Ishikawa (cell line): ENCODE results near the gene HMGXB4.

Experiments used
- CEBPB ChIP-seq: IDR thresholded peaks from 2 replicates; pipeline ENCODE4 v1.6.1; 2012
- CREB1 ChIP-seq: IDR thresholded peaks from 2 replicates; pipeline ENCODE4 v1.6.1; 2012; ENCODE audit warnings: low read depth
- EGR1 ChIP-seq: IDR thresholded peaks from 2 replicates; pipeline ENCODE4 v1.6.1; 2012
- EP300 ChIP-seq: IDR thresholded peaks from 2 replicates; pipeline ENCODE4 v1.6.1; 2012; ENCODE audit warnings: borderline replicate concordance
- FOXM1 ChIP-seq: IDR thresholded peaks from 2 replicates; pipeline ENCODE4 v1.6.1; 2012; ENCODE audit warnings: low read depth, borderline replicate concordance
- MAX ChIP-seq: IDR thresholded peaks from 2 replicates; pipeline ENCODE4 v1.6.1; 2012
- NFIC ChIP-seq: IDR thresholded peaks from 2 replicates; pipeline ENCODE4 v1.6.1; 2012
- RAD21 ChIP-seq: IDR thresholded peaks from 2 replicates; pipeline ENCODE4 v1.6.1; 2012; ENCODE audit warnings: low read depth
- REST ChIP-seq: IDR thresholded peaks from 2 replicates; pipeline ENCODE4 v1.6.1; 2012; ENCODE audit warnings: low read depth, mild to moderate bottlenecking
- TAF1 ChIP-seq: IDR thresholded peaks from 2 replicates; pipeline ENCODE4 v1.6.1; 2012; ENCODE audit warnings: low read depth, mild to moderate bottlenecking
- TCF12 ChIP-seq: IDR thresholded peaks from 2 replicates; pipeline ENCODE4 v1.6.1; 2012; ENCODE audit warnings: low read depth
- TEAD4 ChIP-seq: IDR thresholded peaks from 2 replicates; pipeline ENCODE4 v1.6.1; 2012
- USF1 ChIP-seq: IDR thresholded peaks from 2 replicates; pipeline ENCODE4 v1.6.1; 2012
- YY1 ChIP-seq: IDR thresholded peaks from 2 replicates; pipeline ENCODE4 v1.6.1; 2012; ENCODE audit warnings: low read depth
- ZBTB7A ChIP-seq: IDR thresholded peaks from 2 replicates; pipeline ENCODE4 v1.6.1; 2012; ENCODE audit warnings: low read depth

Gene HMGXB4

GRCh38 chr22:35264986-35265385, 7.7 kb downstream of the HMGXB4 start:
- TF ChIP-seq EGR1 (no peak), TEAD4 (no peak), EP300 (no peak), CEBPB (no peak), NFIC (no peak)

- TF ChIP-seq CREB1 (no peak), NFIC (no peak), TEAD4 (no peak), REST (no peak), TCF12 (no peak), FOXM1 (no peak), EP300 (no peak), TAF1 (no peak)
Measured at GRCh38 chr22:35266277-35266676, 9.0 kb downstream of the HMGXB4 start.

DNA sequence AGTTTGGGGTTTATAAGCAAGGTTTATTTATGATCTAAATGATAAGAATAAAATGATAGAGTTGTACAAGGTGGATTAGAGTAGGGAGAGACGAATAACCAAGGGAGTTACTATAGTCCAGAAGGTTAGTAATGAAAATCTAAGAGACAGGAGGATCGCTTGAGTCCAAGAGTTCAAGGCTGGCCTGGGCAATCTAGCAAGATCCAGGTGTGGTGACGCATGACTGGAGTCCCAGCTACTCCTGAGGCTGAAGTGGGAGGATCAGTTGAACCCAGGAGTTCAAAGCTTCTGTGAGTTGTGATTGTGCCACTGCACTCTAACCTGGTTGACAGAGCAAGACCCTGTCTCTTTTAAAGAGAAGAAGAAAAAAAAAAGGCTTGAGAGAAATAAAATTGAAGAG, 12.3 kb downstream of the HMGXB4 start:
- TF ChIP-seq EGR1 (no peak), RAD21 (no peak), YY1 (no peak), USF1 (no peak), ZBTB7A (no peak), TEAD4 (no peak), TAF1 (no peak), MAX (no peak), FOXM1 (no peak), NFIC (no peak), TCF12 (no peak), CREB1 (no peak), REST (no peak)

DNA sequence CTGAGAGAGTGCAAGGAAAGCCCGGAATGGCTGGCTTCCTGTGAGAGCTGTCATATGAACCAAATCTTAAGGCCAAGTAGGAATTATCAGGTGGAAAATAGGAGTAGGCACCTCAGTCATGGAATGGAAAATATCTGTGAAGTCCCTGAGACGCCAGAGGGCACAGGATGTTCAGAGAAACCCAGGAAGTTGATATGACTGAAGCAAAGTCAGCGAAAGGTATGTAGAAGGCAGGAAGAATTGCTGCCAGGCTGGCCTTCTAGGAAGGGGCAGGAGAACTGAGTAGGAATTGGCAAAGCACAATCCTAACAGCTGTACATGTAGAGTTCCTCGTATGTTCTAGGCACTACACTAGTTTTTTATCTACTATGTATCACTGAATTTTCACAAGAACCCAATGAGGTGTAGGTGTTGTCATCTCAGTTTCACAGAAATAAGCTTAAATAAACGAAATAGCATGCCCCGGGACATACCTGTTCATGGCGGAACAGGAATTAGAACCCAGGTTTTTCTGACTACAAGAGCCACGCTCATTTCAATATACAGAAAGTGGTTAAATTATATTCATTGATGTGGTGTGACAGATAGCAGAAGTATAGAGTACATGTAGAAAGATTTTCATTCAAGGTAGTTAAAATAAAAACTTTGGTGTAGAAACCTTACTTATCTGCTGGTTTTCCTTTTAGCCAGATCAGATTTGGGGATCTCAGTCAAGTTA, 17.0 kb downstream of the HMGXB4 start:
- TF ChIP-seq NFIC: no peak
- TF ChIP-seq REST: no peak
- no peak for TF ChIP-seq RAD21
- no peak for TF ChIP-seq YY1
- no peak for TF ChIP-seq CREB1
- no peak for TF ChIP-seq EGR1

DNA sequence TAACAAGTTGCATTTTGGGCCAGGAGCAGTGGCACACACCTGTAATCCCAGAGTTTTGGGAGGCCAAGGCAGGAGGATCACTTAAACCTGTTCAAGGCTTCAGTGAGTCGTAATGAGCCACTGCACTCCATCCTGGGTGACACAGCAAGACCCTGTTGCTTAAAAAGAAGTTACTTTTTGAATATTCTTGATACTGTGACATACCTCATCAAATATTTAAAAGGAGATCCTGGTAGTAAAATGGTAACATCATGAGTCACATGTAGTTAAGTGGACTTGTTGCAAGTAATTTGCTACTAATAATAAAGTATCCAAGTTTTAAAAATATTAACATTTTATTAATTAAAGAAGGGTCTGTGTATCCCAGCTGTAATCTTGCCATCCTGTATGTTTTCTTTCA, 18.3 kb downstream of the HMGXB4 start:
- no peak for TF ChIP-seq FOXM1
- TF ChIP-seq TAF1: no peak
- TF ChIP-seq EP300: no peak
- TF ChIP-seq CEBPB: no peak
- no peak for TF ChIP-seq REST
- no peak for TF ChIP-seq CREB1
- TF ChIP-seq ZBTB7A: no peak
- TF ChIP-seq MAX: no peak
- TF ChIP-seq TEAD4: no peak
- TF ChIP-seq RAD21: no peak
